Left lung (tissue), 10 donors: Measurements from ENCODE around the gene BTBD9. TPM values are rescaled to one million over a fixed set of nuclear protein-coding genes. Genes with fewer than 3 reads are reported as not detected.

ENCODE experiments used
- ATAC-seq: fragments of 200-7000 bp; cut with Tn5 transposase; one replicate; pipeline ENCODE4 v1.9.1; 2020; ENCODE audit warnings: moderate library complexity
- DNase-seq, 4 donors: peaks; one replicate each; pipeline ENCODE4 v3.0.0-alpha.2; 2013 to 2020
- H3K27ac ChIP-seq, 2 donors: fragments of 200-600 bp; sonication (generic) in 1 of 2; one replicate each; pipeline versions ENCODE4 v1.5.0 to v1.8.0; 2020 to 2021
- H3K27me3 ChIP-seq, 2 donors: fragments of 200-600 bp; sonication (generic) in 1 of 2; one replicate each; pipeline versions ENCODE4 v1.5.0 to v1.8.0; 2020 to 2021
- H3K36me3 ChIP-seq, 2 donors: fragments of 200-600 bp; sonication (generic) in 1 of 2; one replicate each; pipeline versions ENCODE4 v1.5.0 to v1.8.0; 2020 to 2021
- H3K4me1 ChIP-seq, 2 donors: fragments of 200-600 bp; one replicate each; pipeline ENCODE4 v1.8.0; 2021
- H3K4me3 ChIP-seq, 2 donors: fragments of 200-600 bp; sonication (generic) in 1 of 2; one replicate each; pipeline versions ENCODE4 v1.5.0 to v1.8.0; 2020 to 2021; ENCODE audit warnings: mild to moderate bottlenecking in 1 of 2
- H3K9me3 ChIP-seq, 2 donors: fragments of 200-600 bp; sonication (generic) in 1 of 2; one replicate each; pipeline versions ENCODE4 v1.5.0 to v1.8.0; 2020 to 2021
- intact Hi-C, 2 donors: fragments of 100-400 bp; cut with DNase I; formaldehyde crosslinking; loops; one replicate each; pipeline versions ENCODE4 v1.11.2 to v1.14.2; 2022
- polyA plus RNA-seq, 6 donors: library from polyadenylated mRNA; unstranded; fragments of 120-200 nt; gene quantifications; one replicate each; pipeline ENCODE4 v1.2.1, GENCODE V29; 2013; ENCODE audit not compliant: insufficient read length in 6 of 6
- total RNA-seq, 2 donors: library from RNA; stranded (reverse); fragmentation: NEBNext Ultra II Directional; extraction: Animal tissue kit (Norgen Biotek cat#: 25700); gene quantifications; one replicate each; pipeline ENCODE4 v1.2.1, GENCODE V29; 2021
- TF ChIP-seq, protein P1 (sequence below), 2 donors: fragments of 200-600 bp; sonication (generic) in 1 of 2; IDR thresholded peaks; one replicate each; pipeline versions ENCODE4 v1.5.0 to v1.8.0; 2021; ENCODE audit warnings: antibody characterized with exemption in 2 of 2
- donor health status: DM: no; HTN: yes; CAD: no.
- donor health status: DM: no; HTN: no; CAD: no.

The BTBD9 gene
- total and polyA plus RNA-seq, 8 donors = 14.2 to 44.0 (median 16.0) TPM

DNA sequence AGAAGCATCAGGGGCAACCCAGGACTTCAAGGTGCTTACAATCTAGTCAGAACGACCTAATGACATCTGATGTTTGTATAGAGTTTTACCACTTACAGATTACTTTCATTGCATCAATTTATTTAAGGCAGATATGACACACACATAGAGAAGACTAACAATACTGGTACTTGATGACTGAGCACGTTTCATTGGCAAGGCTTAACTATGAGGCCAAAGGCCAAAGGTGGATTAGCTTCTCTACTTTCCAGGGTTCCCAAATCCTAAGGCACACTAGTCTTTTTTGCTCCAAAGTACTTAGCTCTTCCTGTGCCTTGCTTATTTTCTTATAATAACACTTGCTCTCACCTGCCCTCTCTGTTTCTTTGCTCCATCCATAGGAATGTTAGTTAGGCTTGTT, 414.0 kb downstream of the BTBD9 start:
- ATAC-seq = no peak
- H3K4me1 ChIP-seq = no peaks in the 10 kb centered on the region
- no peaks in the 10 kb centered on the region for H3K9me3 ChIP-seq
- TF ChIP-seq, protein P1, sequence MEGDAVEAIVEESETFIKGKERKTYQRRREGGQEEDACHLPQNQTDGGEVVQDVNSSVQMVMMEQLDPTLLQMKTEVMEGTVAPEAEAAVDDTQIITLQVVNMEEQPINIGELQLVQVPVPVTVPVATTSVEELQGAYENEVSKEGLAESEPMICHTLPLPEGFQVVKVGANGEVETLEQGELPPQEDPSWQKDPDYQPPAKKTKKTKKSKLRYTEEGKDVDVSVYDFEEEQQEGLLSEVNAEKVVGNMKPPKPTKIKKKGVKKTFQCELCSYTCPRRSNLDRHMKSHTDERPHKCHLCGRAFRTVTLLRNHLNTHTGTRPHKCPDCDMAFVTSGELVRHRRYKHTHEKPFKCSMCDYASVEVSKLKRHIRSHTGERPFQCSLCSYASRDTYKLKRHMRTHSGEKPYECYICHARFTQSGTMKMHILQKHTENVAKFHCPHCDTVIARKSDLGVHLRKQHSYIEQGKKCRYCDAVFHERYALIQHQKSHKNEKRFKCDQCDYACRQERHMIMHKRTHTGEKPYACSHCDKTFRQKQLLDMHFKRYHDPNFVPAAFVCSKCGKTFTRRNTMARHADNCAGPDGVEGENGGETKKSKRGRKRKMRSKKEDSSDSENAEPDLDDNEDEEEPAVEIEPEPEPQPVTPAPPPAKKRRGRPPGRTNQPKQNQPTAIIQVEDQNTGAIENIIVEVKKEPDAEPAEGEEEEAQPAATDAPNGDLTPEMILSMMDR (IDR thresholded peaks at IDR 0.05) = no peak
- DNase-seq = no peak
- H3K27me3 ChIP-seq = no peaks in the 10 kb centered on the region
- H3K27ac ChIP-seq = no peak overlapping the region
- no peak overlapping the region for H3K4me3 ChIP-seq
- H3K36me3 ChIP-seq = no peaks in the 10 kb centered on the region
- intact Hi-C loops = no loop called here

DNA sequence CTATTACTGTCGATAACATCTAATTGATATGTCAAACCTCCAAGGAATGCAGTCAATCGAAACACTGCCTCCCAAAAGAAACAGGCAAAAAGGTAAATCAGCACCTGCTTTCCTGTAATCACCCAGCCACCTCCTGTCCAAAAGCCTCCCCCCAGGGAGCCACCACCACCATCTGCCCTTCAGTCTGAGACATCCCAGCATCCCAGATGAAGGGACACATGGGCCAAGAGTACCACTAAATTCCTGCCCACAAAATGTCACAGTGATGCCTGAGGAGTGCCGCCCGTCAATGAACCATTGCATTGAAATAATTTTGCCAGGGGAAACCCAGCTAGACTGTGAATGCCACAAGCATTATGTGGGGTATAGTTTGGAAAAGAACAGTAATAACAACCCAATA, 418.5 kb downstream of the BTBD9 start:
- Histone ChIP-seq H3K36me3 (no peaks in the 10 kb centered on the region), H3K27ac (no peak overlapping the region), H3K4me3 (no peak overlapping the region), H3K4me1 (no peaks in the 10 kb centered on the region), H3K27me3 (no peaks in the 10 kb centered on the region), H3K9me3 (no peaks in the 10 kb centered on the region)
- TF ChIP-seq, protein P1 (IDR thresholded peaks at IDR 0.05) = no peak
- DNase-seq (no peak), ATAC-seq (no peak)
- intact Hi-C loops = no loop called here

DNA sequence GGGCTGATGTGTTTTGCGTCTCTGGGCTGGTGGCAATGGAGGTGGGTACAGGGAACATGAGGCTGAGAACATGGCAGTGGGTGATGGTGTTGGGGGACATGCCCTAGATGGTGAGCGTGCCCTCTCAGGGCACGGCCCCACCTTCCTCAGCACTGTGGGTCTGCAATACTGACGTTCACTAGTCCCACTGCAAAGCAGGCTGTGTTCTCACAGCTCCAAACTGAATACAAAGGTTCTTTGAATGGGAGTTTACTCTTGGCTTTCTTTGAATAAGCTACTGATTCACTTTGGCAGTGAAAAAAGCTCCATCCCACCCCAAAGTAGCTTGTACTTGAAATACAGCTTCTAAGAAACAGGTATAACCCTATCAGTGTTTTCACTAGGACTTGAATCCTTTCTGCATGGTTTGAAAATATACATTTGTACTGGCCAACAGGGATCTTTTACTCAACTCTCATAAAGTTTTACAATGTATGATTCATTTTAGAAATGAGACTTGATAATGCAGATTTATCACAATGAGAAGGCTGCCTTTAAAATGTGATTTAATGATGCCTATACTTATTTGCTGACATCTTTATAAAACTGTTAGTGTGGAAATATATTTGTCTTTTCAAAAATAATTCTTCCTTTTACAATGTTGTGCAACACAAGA, 419.5 kb downstream of the BTBD9 start:
- no peaks in the 10 kb centered on the region for H3K4me1 ChIP-seq
- TF ChIP-seq, protein P1 (IDR thresholded peaks at IDR 0.05) = no peak
- no peaks in the 10 kb centered on the region for H3K9me3 ChIP-seq
- H3K36me3 ChIP-seq = no peaks in the 10 kb centered on the region
- intact Hi-C loops = no loop called here
- H3K27ac ChIP-seq = no peak overlapping the region
- H3K27me3 ChIP-seq = no peaks in the 10 kb centered on the region
- no peak for DNase-seq
- no peak overlapping the region for H3K4me3 ChIP-seq
- no peak for ATAC-seq

DNA sequence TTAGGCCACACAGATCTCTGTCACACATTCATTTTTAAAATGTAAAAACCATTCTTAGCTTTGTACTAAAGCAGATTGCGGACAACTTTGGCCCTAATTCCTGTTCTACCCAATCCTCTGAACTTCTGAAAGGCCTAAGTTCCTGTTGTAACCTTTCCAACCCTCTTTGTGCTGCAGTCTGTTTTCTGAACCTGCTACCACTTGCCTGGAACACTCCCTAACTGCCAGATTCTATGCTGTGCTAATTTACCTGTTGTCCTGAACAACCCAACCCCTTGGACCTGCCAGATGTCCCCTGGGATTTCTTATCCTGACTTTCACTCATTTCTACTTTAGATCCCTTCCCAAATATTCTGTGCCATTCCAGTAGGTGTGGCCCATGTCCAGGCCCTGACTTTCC, 421.5 kb downstream of the BTBD9 start:
- no peak for DNase-seq
- H3K36me3 ChIP-seq = no peaks in the 10 kb centered on the region
- intact Hi-C loops = no loop called here
- TF ChIP-seq, protein P1 (IDR thresholded peaks at IDR 0.05) = no peak
- no peaks in the 10 kb centered on the region for H3K9me3 ChIP-seq
- H3K4me1 ChIP-seq = peaks cover under 1 to 5% of the 10 kb centered on the region in 2 donors
- no peak overlapping the region for H3K27ac ChIP-seq
- ATAC-seq = no peak
- no peak overlapping the region for H3K4me3 ChIP-seq
- H3K27me3 ChIP-seq = no peaks in the 10 kb centered on the region

DNA sequence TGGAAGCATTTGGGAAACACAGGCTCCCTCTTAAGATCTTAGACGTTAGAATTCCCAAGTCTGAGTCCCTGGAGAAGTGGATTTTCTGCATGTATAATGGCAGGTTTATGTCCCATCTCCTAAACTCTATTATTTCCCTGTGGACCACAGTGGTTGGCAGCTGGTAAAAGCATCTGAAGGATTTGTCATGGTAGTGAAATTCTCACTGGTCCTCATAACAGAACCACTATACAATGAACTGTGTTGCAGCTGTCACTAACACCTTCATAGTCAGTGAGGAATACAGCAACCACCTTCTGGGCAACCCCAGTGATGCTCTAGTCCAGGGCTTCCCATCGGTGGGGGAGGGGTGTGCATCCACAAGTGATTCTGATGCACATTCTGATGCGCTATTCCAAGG, 423.3 kb downstream of the BTBD9 start:
- ATAC-seq (no peak), DNase-seq (no peak)
- H3K9me3 ChIP-seq = no peaks in the 10 kb centered on the region
- intact Hi-C loops = no loop called here
- TF ChIP-seq, protein P1 (IDR thresholded peaks at IDR 0.05) = no peak
- peaks cover 4 to 16% of the 10 kb centered on the region in 2 donors for H3K4me1 ChIP-seq
- no peak overlapping the region for H3K4me3 ChIP-seq
- no peak overlapping the region for H3K27ac ChIP-seq
- H3K36me3 ChIP-seq = no peaks in the 10 kb centered on the region
- no peaks in the 10 kb centered on the region for H3K27me3 ChIP-seq
